ENCODE measurements around the gene ADARB2.

GRCh38 chr10:1137499-1138163 lies 599.7 kb downstream of the ADARB2 start:
- TF ChIP-seq CTCF (IDR thresholded peaks at IDR 0.05; ENCODE audit: low read depth, low read length, poor library complexity, severe bottlenecking): no peak
- no peak for TF ChIP-seq EZH2phosphoT487 (IDR thresholded peaks at IDR 0.05; ENCODE audit: borderline replicate concordance, low read length)

Data from DOHH2 (cell line).